ACC112 (cell line): ENCODE results near the gene SUN1.
"Not testable (repeated sequence)": the region's sequence is repeated elsewhere in the genome, so short reads cannot be mapped to it uniquely, and the experiment has no call there.

Experiments used
- H2AFZ ChIP-seq: fragments of 200-600 bp; sonication (generic); one replicate; pipeline ENCODE4 v1.6.0; 2017; ENCODE audit warnings: antibody characterized with exemption, low read length; ENCODE audit not compliant: unreplicated experiment
- H3K27ac ChIP-seq: fragments of 200-600 bp; sonication (generic); 2 replicates; pipeline ENCODE4 v1.5.1; 2014; ENCODE audit warnings: low read depth, mild to moderate bottlenecking, antibody characterized with exemption, low read length, moderate library complexity
- H3K27me3 ChIP-seq: fragments of 200-600 bp; sonication (generic); 2 replicates; pipeline ENCODE4 v1.6.1; 2014; ENCODE audit warnings: mild to moderate bottlenecking, antibody characterized with exemption, low read length, moderate library complexity, mixed read lengths; ENCODE audit not compliant: insufficient read depth
- H3K36me3 ChIP-seq: fragments of 200-600 bp; sonication (generic); 2 replicates; pipeline ENCODE4 v1.6.1; 2016; ENCODE audit warnings: mild to moderate bottlenecking, antibody characterized with exemption, low read length, moderate library complexity, mixed read lengths; ENCODE audit not compliant: insufficient read depth
- H3K4me1 ChIP-seq: fragments of 200-600 bp; sonication (generic); one replicate; pipeline ENCODE4 v1.6.1; 2016; ENCODE audit warnings: low read length, mixed read lengths; ENCODE audit not compliant: insufficient read depth, unreplicated experiment, control insufficient read depth
- H3K4me3 ChIP-seq: fragments of 200-600 bp; sonication (generic); 2 replicates; pipeline ENCODE4 v1.5.1; 2014; ENCODE audit warnings: mild to moderate bottlenecking, low read depth, low read length
- H3K79me2 ChIP-seq: fragments of 200-600 bp; sonication (generic); one replicate; pipeline ENCODE4 v1.6.0; 2016; ENCODE audit warnings: low read length; ENCODE audit not compliant: control insufficient read depth, unreplicated experiment, insufficient read depth

SUN1 gene

GRCh38 chr7:922334-923107 is 90.2 kb downstream of the SUN1 start:
- H3K79me2 ChIP-seq: no peaks in the 10 kb centered on the region
- no peak overlapping the region for H3K27ac ChIP-seq
- peaks cover 7% of the 10 kb centered on the region for H3K4me1 ChIP-seq
- H3K36me3 ChIP-seq: no peaks in the 10 kb centered on the region
- no peak overlapping the region for H3K4me3 ChIP-seq
- H3K27me3 ChIP-seq: no peaks in the 10 kb centered on the region
- no peak overlapping the region for H2AFZ ChIP-seq

GRCh38 chr7:923108-924041 is 91.1 kb downstream of the SUN1 start:
- Histone ChIP-seq H2AFZ (no peak overlapping the region), H3K27me3 (no peaks in the 10 kb centered on the region), H3K4me1 (peaks cover 7% of the 10 kb centered on the region), H3K36me3 (no peaks in the 10 kb centered on the region), H3K79me2 (no peaks in the 10 kb centered on the region), H3K4me3 (no peak overlapping the region), H3K27ac (no peak overlapping the region)

DNA sequence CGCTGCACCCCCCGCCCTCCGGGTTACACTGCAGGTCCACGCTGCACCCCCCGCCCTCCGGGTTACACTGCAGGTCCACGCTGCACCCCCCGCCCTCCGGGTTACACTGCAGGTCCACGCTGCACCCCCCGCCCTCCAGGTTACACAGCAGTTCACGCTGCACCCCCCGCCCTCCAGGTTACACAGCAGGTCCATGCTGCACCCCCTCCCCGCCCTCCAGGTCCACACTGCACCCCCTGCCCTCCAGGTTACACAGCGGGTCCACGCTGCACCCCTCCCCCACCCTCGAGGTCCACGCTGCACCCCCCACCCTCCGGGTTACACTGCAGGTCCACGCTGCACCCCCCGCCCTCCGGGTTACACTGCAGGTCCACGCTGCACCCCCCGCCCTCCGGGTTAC is 91.8 kb downstream of the SUN1 start:
- H3K79me2 ChIP-seq, H3K27ac ChIP-seq, H3K36me3 ChIP-seq, H3K4me3 ChIP-seq, H2AFZ ChIP-seq, H3K4me1 ChIP-seq, H3K27me3 ChIP-seq: not testable (repeated sequence)
